Prostate gland (tissue), 2 donors: ENCODE results near the gene SFXN2.

Experiments
- CTCF ChIP-seq, 4 experiments: fragments of 200-600 bp in 2 of 4; fragments of 450-650 bp in 2 of 4; sonication (generic) in 2 of 4; IDR thresholded peaks; 1 replicate in 3 of 4; 2 replicates in 1 of 4; pipeline ENCODE4 v1.5.1; 2016 to 2019; ENCODE audit warnings: antibody characterized with exemption in 4 of 4, mild to moderate bottlenecking in 2 of 4, moderate library complexity in 2 of 4
- POLR2AphosphoS5 ChIP-seq: sonication (generic); formaldehyde crosslinking; IDR thresholded peaks from one replicate; pipeline ENCODE4 v1.6.1; 2017; ENCODE audit warnings: antibody characterized with exemption

GRCh38 chr10:102783568-102783967, 69.1 kb downstream of the SFXN2 start:
- TF ChIP-seq CTCF (IDR thresholded peaks at IDR 0.05): no peak
- TF ChIP-seq POLR2AphosphoS5: no peak
